Pancreas (tissue), 10 donors: ENCODE measurements around the gene CIB1. TPM values are rescaled to one million over a fixed set of nuclear protein-coding genes. Genes with fewer than 3 reads are reported as not detected.

Experiments
- ATAC-seq, 4 donors: fragments of 200-7000 bp; cut with Tn5 transposase; one replicate each; pipeline versions ENCODE4 v1.8.0 to v1.9.1; 2020; ENCODE audit warnings: mild to moderate bottlenecking in 4 of 4, moderate library complexity in 4 of 4
- DNase-seq, 6 donors: peaks; one replicate each; pipeline ENCODE4 v3.0.0-alpha.2; 2020
- FAIRE-seq: peaks from 2 replicates; lab custom pipeline; 2012; peaks lifted over from hg19 to GRCh38; lab: Jason Lieb, UNC
- H3K27ac ChIP-seq, 4 donors: fragments of 200-600 bp; sonication (generic); 1 replicate in 3 of 4; 2 replicates in 1 of 4; pipeline versions ENCODE4 v1.5.0 to v1.8.0; 2020
- H3K27me3 ChIP-seq, 4 donors: fragments of 200-600 bp; one replicate each; pipeline ENCODE4 v1.8.0; 2021
- H3K36me3 ChIP-seq, 3 donors: fragments of 200-600 bp; sonication (generic) in 1 of 3; one replicate each; pipeline versions ENCODE4 v1.5.0 to v1.8.0; 2020 to 2021
- H3K4me1 ChIP-seq, 3 donors: fragments of 200-600 bp; one replicate each; pipeline ENCODE4 v1.8.0; 2021
- H3K4me3 ChIP-seq, 4 donors: fragments of 200-600 bp; sonication (generic) in 2 of 4; one replicate each; pipeline versions ENCODE4 v1.5.0 to v1.8.0; 2020 to 2021
- H3K9me3 ChIP-seq, 4 donors: fragments of 200-600 bp; one replicate each; pipeline ENCODE4 v1.8.0; 2021
- CTCF ChIP-seq, 4 donors: fragments of 200-600 bp; sonication (generic) in 3 of 4; IDR thresholded peaks; one replicate each; pipeline versions ENCODE4 v1.5.0 to v1.8.0; 2021; ENCODE audit warnings: antibody characterized with exemption in 4 of 4
- WGBS, 2 donors: extraction: QIAGEN DNeasy Blood & Tissue Kit; methylation state at CpG; one replicate each; pipeline ENCODE4 v1.1.7; 2013; 5-methylcytosine and 5-hydroxymethylcytosine counted together
- intact Hi-C, 3 donors: fragments of 100-400 bp; cut with DNase I; formaldehyde crosslinking; loops; one replicate each; pipeline versions ENCODE4 v1.11.1 to v1.14.2; 2022
- polyA plus RNA-seq, 2 donors: library from polyadenylated mRNA; stranded (reverse); fragments of 200-250 nt; gene quantifications; one replicate each; pipeline ENCODE4 v1.2.3, GENCODE V29; 2013
- total RNA-seq, 6 donors: library from RNA; stranded (reverse); fragmentation: NEBNext Ultra II Directional in 4 of 6; extraction: Animal tissue kit (Norgen Biotek cat#: 25700) in 4 of 6; gene quantifications; one replicate each; pipeline versions ENCODE4 v1.2.1 to v1.2.4, GENCODE V29; 2021 to 2023
- donor health status: healthy with polysubstance abuse.
- donor health status: DM: no; HTN: no; CAD: no; lungs with moderate emphysema.
- donor health status: DM: no; HTN: no; CAD: no.
- donor health status: control.
- donor health status: control.
- donor health status: Bipolar disorder and iron deficiency.
- donor health status: DM: yes; HTN: yes; CAD: no.
- donor health status: DM: no; HTN: no; CAD: no.
- donor health status: DM: no; HTN: no; CAD: no.
- donor health status: DM: yes; HTN: yes; CAD: no.

The CIB1 gene
- total and polyA plus RNA-seq, 8 donors = 70.4 to 162 (median 82.9) TPM

GRCh38 chr15:90270502-90271150, 36.9 kb upstream of the CIB1 start:
- Histone ChIP-seq H3K4me3 (no peak overlapping the region), H3K4me1 (peaks cover 10 to 23% (median 17%) of the 10 kb centered on the region in 3 donors), H3K27me3 (no peaks in the 10 kb centered on the region), H3K36me3 (peaks cover 0 to 18% (median 11%) of the 10 kb centered on the region in 3 donors), H3K9me3 (no peaks in the 10 kb centered on the region), H3K27ac (no peak overlapping the region)
- no peak for DNase-seq
- 73 to 78% methylated on average over 10 of the region's 10 CpGs for WGBS, 2 donors
- no peak for FAIRE-seq
- TF ChIP-seq CTCF (IDR thresholded peaks at IDR 0.05) = no peak
- intact Hi-C loops = no loop called here
- ATAC-seq = no peak

- no peak for TF ChIP-seq CTCF (IDR thresholded peaks at IDR 0.05)
- Histone ChIP-seq H3K9me3 (no peaks in the 10 kb centered on the region), H3K27ac (no peak overlapping the region), H3K36me3 (peaks cover 0 to 18% (median 11%) of the 10 kb centered on the region in 3 donors), H3K4me3 (no peak overlapping the region), H3K27me3 (no peaks in the 10 kb centered on the region), H3K4me1 (peaks cover 10 to 27% (median 17%) of the 10 kb centered on the region in 3 donors)
- intact Hi-C loops = no loop called here
- WGBS, 2 donors = 42 to 53% methylated on average over 1 of the region's 1 CpG
- FAIRE-seq = no peak
- DNase-seq = no peak
- no peak for ATAC-seq
Measured at GRCh38 chr15:90268415-90268814, 34.7 kb upstream of the CIB1 start.

GRCh38 chr15:90266485-90266884, 32.7 kb upstream of the CIB1 start:
- no peak for ATAC-seq
- WGBS, 2 donors = 4 to 10% methylated on average over 15 of the region's 15 CpGs
- no peak for TF ChIP-seq CTCF (IDR thresholded peaks at IDR 0.05)
- peaks cover 0 to 8% (median 5%) of the 10 kb centered on the region in 3 donors for H3K36me3 ChIP-seq
- no peak for FAIRE-seq
- no peak for DNase-seq
- H3K4me1 ChIP-seq = peaks cover 10 to 27% (median 17%) of the 10 kb centered on the region in 3 donors
- peak overlapping the region in 2 of 4 donors; percentile 93 to 94 for H3K27ac ChIP-seq
- peak overlapping the region; percentile 56 to 90 (median 75) for H3K4me3 ChIP-seq
- intact Hi-C loops = no loop called here
- H3K9me3 ChIP-seq = no peaks in the 10 kb centered on the region
- no peaks in the 10 kb centered on the region for H3K27me3 ChIP-seq

GRCh38 chr15:90266061-90266431, 32.3 kb upstream of the CIB1 start:
- peak overlapping the region; percentile 56 to 90 (median 75) for H3K4me3 ChIP-seq
- TF ChIP-seq CTCF (IDR thresholded peaks at IDR 0.05) = no peak
- peak in 1 of 6 donors; percentile 42 for DNase-seq
- H3K9me3 ChIP-seq = no peaks in the 10 kb centered on the region
- H3K27ac ChIP-seq = peak overlapping the region; percentile 88 to 94 (median 91)
- 0 to 1% methylated on average over 16 of the region's 16 CpGs for WGBS, 2 donors
- peak; percentile 21 to 45 (median 34) for ATAC-seq
- intact Hi-C loops = no loop called here
- no peaks in the 10 kb centered on the region for H3K27me3 ChIP-seq
- H3K4me1 ChIP-seq = peaks cover 10 to 27% (median 17%) of the 10 kb centered on the region in 3 donors
- no peak for FAIRE-seq
- peaks cover 0 to 4% (median under 1%) of the 10 kb centered on the region in 3 donors for H3K36me3 ChIP-seq
